ENCODE measurements around the gene PLLP. TPM values are rescaled to one million over a fixed set of nuclear protein-coding genes. Genes with fewer than 3 reads are reported as not detected.
A peak's percentile ranks its signal among the peaks of the same experiment; 100 is the strongest.

Gene PLLP
- total RNA-seq, 1 donor from 2014 or later = not detected

DNA sequence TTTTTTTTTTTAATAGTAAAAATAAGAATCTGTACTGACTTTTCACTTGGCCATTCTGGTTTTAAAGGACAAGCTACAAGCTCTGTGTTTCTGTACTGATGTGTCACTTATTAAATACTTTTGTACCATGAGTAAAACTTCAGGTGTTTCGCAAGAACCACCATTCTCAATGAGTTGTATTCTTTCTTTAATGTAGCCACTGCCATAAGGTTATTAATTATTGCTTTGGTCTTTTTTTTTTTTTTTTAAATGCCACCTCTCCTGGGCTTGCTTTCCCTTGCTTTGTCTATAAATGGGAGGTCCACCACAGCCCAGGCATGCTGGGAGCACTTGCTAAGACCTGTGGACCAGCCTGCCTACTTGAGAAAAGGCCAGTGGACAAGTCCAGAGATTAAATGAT is 31.0 kb downstream of the PLLP start:
- H3K4me3 Mint-ChIP-seq (ENCODE audit: unreplicated experiment) = no peak overlapping the region
- peaks cover 8% of the 10 kb centered on the region for H3K36me3 Mint-ChIP-seq (ENCODE audit: unreplicated experiment)
- no peak for DNase-seq
- H3K27me3 Mint-ChIP-seq (ENCODE audit: unreplicated experiment) = peaks cover 5% of the 10 kb centered on the region
- H3K27ac Mint-ChIP-seq (ENCODE audit: unreplicated experiment) = no peak overlapping the region
- no peak for TF ChIP-seq CTCF (IDR thresholded peaks at IDR 0.05; ENCODE audit: partially characterized antibody, unreplicated experiment)
- H3K9me3 Mint-ChIP-seq (ENCODE audit: unreplicated experiment) = peaks cover 4% of the 10 kb centered on the region
- H3K4me1 Mint-ChIP-seq (ENCODE audit: low read depth, unreplicated experiment) = no peaks in the 10 kb centered on the region

- H3K27ac Mint-ChIP-seq (ENCODE audit: unreplicated experiment) = no peak overlapping the region
- peaks cover 3% of the 10 kb centered on the region for H3K27me3 Mint-ChIP-seq (ENCODE audit: unreplicated experiment)
- no peak overlapping the region for H3K4me3 Mint-ChIP-seq (ENCODE audit: unreplicated experiment)
- no peak for DNase-seq
- H3K36me3 Mint-ChIP-seq (ENCODE audit: unreplicated experiment) = peaks cover 8% of the 10 kb centered on the region
- TF ChIP-seq CTCF (IDR thresholded peaks at IDR 0.05; ENCODE audit: partially characterized antibody, unreplicated experiment) = no peak
- H3K9me3 Mint-ChIP-seq (ENCODE audit: unreplicated experiment) = peaks cover 4% of the 10 kb centered on the region
- H3K4me1 Mint-ChIP-seq (ENCODE audit: low read depth, unreplicated experiment) = no peaks in the 10 kb centered on the region
Observed at GRCh38 chr16:57252148-57252721, 32.2 kb downstream of the PLLP start.

GRCh38 chr16:57251352-57251751 is 33.1 kb downstream of the PLLP start:
- no peak overlapping the region for H3K27ac Mint-ChIP-seq (ENCODE audit: unreplicated experiment)
- H3K9me3 Mint-ChIP-seq (ENCODE audit: unreplicated experiment) = peaks cover 4% of the 10 kb centered on the region
- no peak for TF ChIP-seq CTCF (IDR thresholded peaks at IDR 0.05; ENCODE audit: partially characterized antibody, unreplicated experiment)
- DNase-seq = no peak
- H3K36me3 Mint-ChIP-seq (ENCODE audit: unreplicated experiment) = peaks cover 8% of the 10 kb centered on the region
- H3K4me3 Mint-ChIP-seq (ENCODE audit: unreplicated experiment) = no peak overlapping the region
- H3K27me3 Mint-ChIP-seq (ENCODE audit: unreplicated experiment) = peaks cover 3% of the 10 kb centered on the region
- H3K4me1 Mint-ChIP-seq (ENCODE audit: low read depth, unreplicated experiment) = no peaks in the 10 kb centered on the region

GRCh38 chr16:57245472-57246113 is 38.9 kb downstream of the PLLP start:
- peaks cover 5% of the 10 kb centered on the region for H3K27me3 Mint-ChIP-seq (ENCODE audit: unreplicated experiment)
- peaks cover 5% of the 10 kb centered on the region for H3K4me1 Mint-ChIP-seq (ENCODE audit: low read depth, unreplicated experiment)
- DNase-seq = peak; percentile 58
- H3K27ac Mint-ChIP-seq (ENCODE audit: unreplicated experiment) = peak overlapping the region; percentile 75
- peak overlapping the region; percentile 90 for H3K4me3 Mint-ChIP-seq (ENCODE audit: unreplicated experiment)
- no peak for TF ChIP-seq CTCF (IDR thresholded peaks at IDR 0.05; ENCODE audit: partially characterized antibody, unreplicated experiment)
- H3K9me3 Mint-ChIP-seq (ENCODE audit: unreplicated experiment) = peaks cover 4% of the 10 kb centered on the region
- H3K36me3 Mint-ChIP-seq (ENCODE audit: unreplicated experiment) = no peaks in the 10 kb centered on the region

DNA sequence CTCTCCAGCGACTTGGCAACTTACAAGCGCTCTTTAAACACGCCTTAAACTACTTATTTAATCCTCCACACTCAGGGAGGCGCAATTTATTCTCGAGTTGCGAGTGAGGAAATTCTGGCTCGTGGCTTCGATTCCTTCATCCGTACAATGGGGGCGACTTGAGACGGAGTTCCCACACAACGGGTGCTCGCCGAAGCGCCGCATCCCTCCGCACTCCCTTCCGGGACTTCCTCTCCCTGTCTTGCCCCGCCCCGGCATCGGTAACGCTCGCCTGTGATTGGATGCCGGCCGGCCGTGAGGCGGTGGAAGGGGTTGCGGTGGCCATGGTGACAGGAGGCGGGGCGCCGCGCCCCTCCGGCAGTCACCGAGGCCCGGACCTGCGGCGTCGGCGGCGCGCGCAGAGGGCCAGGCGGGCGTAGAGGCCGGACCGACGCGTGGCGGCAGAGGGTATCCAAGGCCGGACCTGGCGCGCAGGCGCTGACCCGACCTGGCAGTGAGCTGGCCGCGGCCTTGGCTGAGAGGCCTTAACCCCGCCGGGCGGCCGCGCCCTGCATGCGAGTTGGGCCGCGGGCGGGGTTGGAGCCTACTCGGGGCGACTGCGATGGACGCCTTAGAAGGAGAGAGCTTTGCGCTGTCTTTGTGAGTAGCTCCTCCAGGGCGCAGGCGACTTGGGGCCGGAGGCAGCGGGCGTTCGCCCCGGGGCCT is 39.6 kb downstream of the PLLP start, which contains the start of gene ARL2BP:
TSS of gene ARL2BP (plus strand) at position 493 of the 705 bp plus-strand sequence. CDS start at position 602, 109 bp downstream.
- H3K27ac Mint-ChIP-seq (ENCODE audit: unreplicated experiment) = peak within 1 kb of the TSS; percentile 94
- no peak for TF ChIP-seq CTCF (IDR thresholded peaks at IDR 0.05; ENCODE audit: partially characterized antibody, unreplicated experiment)
- H3K4me3 Mint-ChIP-seq (ENCODE audit: unreplicated experiment) = peak within 1 kb of the TSS; percentile 95
- H3K36me3 Mint-ChIP-seq (ENCODE audit: unreplicated experiment) = no peaks in the 10 kb centered on the region
- peaks cover 5% of the 10 kb centered on the region for H3K4me1 Mint-ChIP-seq (ENCODE audit: low read depth, unreplicated experiment)
- H3K27me3 Mint-ChIP-seq (ENCODE audit: unreplicated experiment) = peaks cover 5% of the 10 kb centered on the region
- peak; percentile 99 for DNase-seq
- peaks cover 3% of the 10 kb centered on the region for H3K9me3 Mint-ChIP-seq (ENCODE audit: unreplicated experiment)
